ENCODE measurements around the gene AFF4.
"Not testable (repeated sequence)": the region's sequence is repeated elsewhere in the genome, so short reads cannot be mapped to it uniquely, and the experiment has no call there.

AFF4 gene

GRCh38 chr5:132956166-132956799 is 7.2 kb downstream of the AFF4 start:
- not testable (repeated sequence) for DNase-seq

GRCh38 chr5:132953710-132954109 is 9.7 kb downstream of the AFF4 start:
- no peak for DNase-seq

- no peak for DNase-seq
These were observed 10.6 kb downstream of the AFF4 start for GRCh38 chr5:132952829-132953228.

GRCh38 chr5:132951897-132952296 is 11.5 kb downstream of the AFF4 start:
- no peak for DNase-seq

GRCh38 chr5:132949136-132949535 is 14.3 kb downstream of the AFF4 start:
- no peak for DNase-seq

- DNase-seq: no peak
These were observed 15.8 kb downstream of the AFF4 start for GRCh38 chr5:132947671-132948070.

- DNase-seq: not testable (repeated sequence)
These were observed 18.1 kb downstream of the AFF4 start for GRCh38 chr5:132945315-132945714.

- DNase-seq: no peak
These were observed 19.9 kb downstream of the AFF4 start for GRCh38 chr5:132943362-132944022.

- no peak for DNase-seq
These were observed 22.1 kb downstream of the AFF4 start for GRCh38 chr5:132941331-132941730.

- no peak for DNase-seq
These were observed 35.4 kb downstream of the AFF4 start for GRCh38 chr5:132928062-132928407.

- no peak for DNase-seq
These were observed 35.9 kb downstream of the AFF4 start for GRCh38 chr5:132927355-132928061.

GRCh38 chr5:132926437-132926836 is 37.0 kb downstream of the AFF4 start:
- no peak for DNase-seq

GRCh38 chr5:132916086-132916485 is 47.3 kb downstream of the AFF4 start:
- no peak for DNase-seq

- no peak for DNase-seq
These were observed 47.8 kb downstream of the AFF4 start for GRCh38 chr5:132915681-132916080.

GRCh38 chr5:132909702-132910101 is 53.7 kb downstream of the AFF4 start:
- DNase-seq: no peak

- no peak for DNase-seq
These were observed 56.3 kb downstream of the AFF4 start for GRCh38 chr5:132907161-132907560.

GRCh38 chr5:132905938-132906337 is 57.5 kb downstream of the AFF4 start:
- DNase-seq: no peak

- no peak for DNase-seq
These were observed 61.7 kb downstream of the AFF4 start for GRCh38 chr5:132901730-132902129.

- no peak for DNase-seq
These were observed 62.4 kb downstream of the AFF4 start for GRCh38 chr5:132901036-132901435.

GRCh38 chr5:132898094-132898493 is 65.3 kb downstream of the AFF4 start:
- DNase-seq: no peak

- no peak for DNase-seq
These were observed 66.7 kb downstream of the AFF4 start for GRCh38 chr5:132896685-132897084.

GRCh38 chr5:132895719-132896305 is 67.6 kb downstream of the AFF4 start:
- no peak for DNase-seq

- no peak for DNase-seq
These were observed 72.6 kb downstream of the AFF4 start for GRCh38 chr5:132890817-132891216.

GRCh38 chr5:132889501-132889900 is 73.9 kb downstream of the AFF4 start:
- DNase-seq: no peak
